Measurements from ENCODE around the gene RGS3.

The RGS3 gene

DNA sequence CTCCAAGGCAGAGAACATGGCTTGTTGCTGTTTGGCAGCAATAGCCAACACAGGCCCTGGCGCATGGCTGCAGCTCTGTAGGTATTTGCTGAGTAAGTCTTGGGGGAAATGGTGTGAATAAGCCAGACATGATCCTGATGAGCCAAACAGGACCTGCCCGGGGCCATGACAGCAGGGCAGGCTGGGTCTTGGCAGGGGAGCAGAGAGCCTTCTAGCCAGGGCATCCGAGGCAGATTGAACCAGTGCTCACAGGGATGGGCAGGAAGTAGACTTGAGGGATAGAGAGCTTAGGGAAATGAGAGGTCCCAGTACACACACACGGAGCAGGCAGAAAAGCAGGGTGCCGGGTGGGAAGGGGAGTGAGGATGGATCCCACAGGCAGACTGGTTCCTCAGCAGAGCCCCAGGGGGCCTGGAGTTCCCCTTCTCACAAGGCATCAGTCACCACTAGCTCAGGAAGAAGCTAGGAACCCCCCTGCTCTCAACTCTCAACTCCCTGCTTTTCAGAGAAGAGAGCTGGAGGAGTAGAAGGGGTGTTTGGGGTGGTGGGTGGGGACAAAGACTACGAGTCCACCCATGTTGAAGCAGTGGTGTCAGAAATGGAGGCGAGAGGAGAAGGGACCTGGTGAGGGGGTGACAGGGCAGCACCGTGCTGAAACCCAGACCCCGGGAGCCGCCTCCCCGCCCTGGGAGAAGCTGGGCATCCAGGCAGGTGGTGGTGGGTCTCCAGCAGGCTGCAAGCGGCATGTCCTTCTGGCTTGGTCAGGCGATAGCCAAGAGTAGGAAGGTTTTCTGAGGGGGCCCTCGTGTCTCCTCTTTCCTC lies 111.1 kb downstream of the RGS3 start:
- no peak for FAIRE-seq

GRCh38 chr9:113577525-113578261 lies 114.2 kb downstream of the RGS3 start:
- FAIRE-seq: no peak

DNA sequence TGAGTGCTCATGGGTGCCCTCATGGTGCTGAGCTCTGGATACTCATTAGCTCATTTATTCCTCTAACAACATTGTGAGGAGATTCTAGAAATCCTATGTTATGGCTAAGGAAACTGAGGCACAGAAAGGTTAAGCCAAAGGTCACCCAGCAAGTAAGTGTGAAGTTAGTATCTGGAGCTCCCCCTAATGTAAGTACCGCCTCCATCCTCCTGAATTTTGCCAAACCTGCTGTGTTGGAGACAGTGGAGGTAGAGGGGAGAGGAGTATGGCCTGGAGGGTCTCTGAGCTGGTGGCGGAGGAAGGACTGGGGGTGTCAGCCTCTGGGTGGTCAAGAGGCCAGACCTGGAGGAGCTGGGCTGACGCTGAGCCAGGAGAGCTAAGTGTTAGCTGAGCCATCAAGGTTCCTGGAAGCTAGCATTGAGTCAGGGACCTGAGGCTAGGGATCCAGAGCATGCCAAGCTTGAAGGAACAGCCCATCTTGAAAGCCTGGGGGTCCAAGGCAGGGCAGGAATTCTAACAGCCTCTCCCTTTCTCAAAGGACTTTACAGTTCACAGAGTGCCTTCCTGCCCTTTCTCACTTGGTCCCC lies 114.8 kb downstream of the RGS3 start:
- FAIRE-seq: no peak

DNA sequence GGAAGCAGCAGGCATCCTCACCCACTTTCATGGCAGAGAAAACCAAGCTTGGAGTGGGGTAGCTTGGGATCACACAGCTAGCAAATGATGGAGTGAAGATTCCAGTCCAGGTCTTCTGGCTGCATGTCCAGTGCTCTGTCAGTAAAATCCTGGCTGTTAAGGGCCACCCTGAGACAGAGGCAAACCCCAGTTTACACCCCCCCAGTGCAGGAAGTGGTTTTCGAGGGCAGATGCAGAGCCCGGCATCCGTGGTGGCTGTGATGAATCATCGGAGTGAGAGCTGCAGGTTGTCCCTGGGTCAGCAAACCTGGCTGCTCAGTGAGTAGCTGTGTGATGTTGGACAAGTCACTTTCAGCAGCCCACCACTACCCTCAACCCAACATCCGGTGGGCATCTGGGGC lies 115.4 kb downstream of the RGS3 start:
- FAIRE-seq: no peak

DNA sequence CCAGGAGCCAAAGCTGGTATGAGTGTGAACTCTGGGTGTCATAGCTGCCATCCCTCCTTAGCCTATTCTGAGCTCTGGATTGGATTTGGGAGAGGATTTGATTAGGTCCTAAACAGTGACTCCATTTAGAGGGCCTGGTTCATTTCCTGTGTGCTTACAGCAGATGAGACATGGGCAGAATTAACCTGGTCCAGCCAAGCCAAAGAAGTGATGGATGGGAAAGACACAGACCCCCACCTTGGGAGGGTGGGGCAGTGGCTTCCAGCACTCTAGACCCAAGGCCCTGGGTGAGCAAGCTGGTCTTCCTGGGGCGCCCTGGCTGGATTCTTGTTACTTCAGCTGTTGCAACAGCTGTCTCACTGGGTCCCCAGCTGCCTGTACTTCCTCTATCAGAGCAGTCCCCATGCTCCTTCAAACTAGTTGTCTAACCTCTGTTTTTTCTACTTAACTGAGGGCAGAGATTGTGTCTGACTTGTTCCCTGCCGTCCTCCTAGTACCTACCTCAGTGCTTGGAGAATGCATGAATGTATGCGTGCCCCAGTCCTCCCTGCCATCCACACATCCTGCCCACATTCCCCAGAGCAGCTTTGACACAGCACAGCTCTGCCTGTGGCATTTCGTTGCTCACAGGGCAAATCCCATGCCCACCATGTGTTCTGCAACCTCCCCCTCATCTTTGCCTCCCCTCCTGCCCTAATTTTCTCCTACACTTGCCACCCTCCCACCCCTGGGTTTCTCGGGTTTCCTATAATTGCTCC lies 115.9 kb downstream of the RGS3 start:
- FAIRE-seq: no peak

DNA sequence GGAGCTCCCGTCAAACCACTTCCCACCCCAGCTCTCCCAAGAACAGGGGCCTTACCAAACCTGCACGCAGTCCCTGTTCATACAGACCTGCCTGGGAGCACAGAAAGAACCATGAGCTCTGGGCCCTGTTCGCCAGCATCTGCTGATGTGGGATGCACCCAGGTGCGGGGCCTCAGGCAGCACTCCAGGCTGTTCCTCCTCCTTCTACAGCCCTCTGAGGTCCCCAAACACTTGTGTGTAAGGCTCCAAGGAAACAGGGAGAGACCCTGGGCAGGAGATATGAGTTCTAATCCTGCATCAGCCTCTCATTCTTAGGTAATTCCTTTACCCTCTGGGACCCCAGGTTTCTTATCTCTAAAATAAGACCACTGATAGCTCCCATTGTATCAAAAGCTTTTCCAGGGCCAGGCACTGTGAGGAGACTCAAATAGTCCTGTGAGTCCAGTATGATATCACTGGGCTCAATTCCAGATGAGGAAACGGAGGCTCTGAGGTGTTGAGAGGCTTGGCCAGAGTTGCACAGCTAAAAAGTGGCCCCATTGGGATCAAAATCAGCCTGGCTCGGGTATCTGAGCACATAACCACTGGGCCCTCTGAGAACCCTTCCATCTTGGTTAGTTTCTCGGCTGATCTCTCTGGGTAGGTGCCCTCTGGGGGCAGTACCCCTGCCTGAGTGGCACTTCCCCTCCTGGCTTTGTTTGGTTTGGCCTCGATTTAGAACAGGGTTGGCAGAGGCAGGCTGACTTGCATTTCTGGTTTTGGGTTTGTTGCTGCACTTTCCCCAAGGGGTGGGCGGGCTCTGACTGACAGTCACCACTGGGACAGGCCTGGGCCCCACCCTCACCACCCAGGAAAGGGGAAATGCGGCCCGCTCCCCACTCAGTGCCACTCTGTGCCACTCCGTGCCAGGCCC lies 116.8 kb downstream of the RGS3 start:
- FAIRE-seq: no peak

GRCh38 chr9:113580954-113581311 lies 117.4 kb downstream of the RGS3 start:
- no peak for FAIRE-seq

DNA sequence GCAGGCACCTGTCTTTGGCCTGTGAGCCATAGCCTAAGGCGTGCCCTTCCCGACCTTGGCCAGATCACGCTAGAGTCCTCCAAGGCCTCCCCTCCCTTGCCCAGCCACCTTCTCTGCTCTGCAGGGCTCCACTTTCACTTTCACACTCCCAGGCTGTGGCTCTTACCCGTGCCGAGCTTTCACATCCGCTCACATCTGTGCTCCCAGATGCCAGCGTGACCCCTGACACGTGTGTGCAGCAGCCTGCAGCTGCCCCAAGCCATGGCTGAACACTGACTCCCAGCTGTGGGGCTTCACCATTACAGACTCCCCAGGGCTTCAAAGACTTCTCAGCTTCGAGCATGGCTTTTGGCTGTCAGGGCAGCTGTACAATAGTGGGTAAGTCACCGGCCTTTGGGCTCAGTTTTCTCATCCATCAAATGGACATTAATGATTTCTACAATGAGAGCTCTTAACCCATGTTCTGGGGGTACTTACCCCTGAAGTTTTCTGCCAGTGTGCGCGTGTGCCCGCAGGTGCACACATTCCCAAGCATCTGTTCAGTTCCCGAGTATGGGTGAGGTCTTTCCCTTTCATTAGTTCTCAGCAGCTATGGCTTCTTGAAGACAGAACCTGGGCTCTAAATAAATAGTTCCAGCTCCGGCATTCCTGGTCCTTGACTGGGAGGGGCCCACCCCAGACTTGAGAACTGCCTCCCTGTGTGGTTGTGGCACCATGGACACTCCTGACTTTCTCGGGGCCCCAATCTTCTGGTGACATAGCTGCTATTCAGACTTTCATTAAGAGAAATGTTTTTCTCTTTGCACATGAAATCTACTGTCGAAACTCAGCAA lies 118.6 kb downstream of the RGS3 start:
- no peak for FAIRE-seq

- FAIRE-seq: no peak
Observed at GRCh38 chr9:113582698-113583200, 119.2 kb downstream of the RGS3 start.

GRCh38 chr9:113583511-113584427 lies 120.2 kb downstream of the RGS3 start:
- FAIRE-seq: no peak

DNA sequence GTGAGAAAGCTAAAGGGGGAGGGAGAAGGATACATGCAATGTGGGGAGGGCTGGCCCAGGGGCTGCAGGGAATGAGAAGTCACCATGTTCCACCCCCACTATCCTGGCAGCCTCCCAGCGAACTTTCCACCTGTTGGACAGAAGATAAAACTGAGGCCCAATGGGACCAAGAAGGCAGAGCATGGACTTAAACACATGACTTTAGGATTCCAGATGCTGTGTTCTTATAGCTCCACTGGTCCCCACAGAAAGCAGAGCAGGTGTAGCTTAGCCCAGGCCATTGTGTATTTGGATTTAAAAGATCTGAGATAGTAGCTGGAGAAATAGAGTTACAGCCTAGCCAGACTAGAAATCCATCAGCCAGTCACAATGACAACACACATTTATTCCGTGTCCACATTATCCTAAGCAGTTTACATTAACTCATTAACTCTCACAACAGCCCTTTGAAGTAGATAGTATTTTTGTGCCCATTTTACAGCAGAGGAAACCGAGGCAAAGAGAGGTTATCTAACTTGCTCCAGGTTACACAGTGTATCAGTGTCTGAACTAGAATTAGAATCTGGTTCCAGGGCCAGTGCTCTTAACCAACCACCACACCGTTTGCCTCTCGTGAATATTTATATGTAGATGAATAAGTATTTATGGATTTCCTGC lies 121.0 kb downstream of the RGS3 start:
- no peak for FAIRE-seq

GRCh38 chr9:113585085-113585442 lies 121.5 kb downstream of the RGS3 start:
- no peak for FAIRE-seq

DNA sequence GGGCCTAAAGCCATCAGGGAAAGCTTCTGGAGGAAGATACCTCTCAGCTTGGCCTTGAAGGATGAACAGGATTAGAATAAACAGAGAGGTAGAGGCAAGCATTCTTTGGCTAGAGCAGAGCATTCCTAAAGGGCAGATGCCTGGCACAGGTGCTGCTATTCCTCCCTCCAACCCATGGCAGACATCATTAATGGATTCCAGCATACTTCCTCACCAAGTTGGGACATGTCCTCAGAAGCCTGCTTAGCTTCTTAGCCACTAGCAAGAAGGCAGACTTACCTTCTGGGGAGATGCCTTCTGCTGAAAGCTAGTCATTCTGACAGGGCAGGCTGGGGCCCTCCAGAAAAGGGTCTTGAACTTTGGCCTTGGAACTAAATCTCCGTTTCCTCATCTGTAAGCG lies 122.0 kb downstream of the RGS3 start:
- FAIRE-seq: no peak

- no peak for FAIRE-seq
Observed at GRCh38 chr9:113587471-113588031, 124.0 kb downstream of the RGS3 start.

- FAIRE-seq: no peak
Observed at GRCh38 chr9:113588242-113588810, 124.8 kb downstream of the RGS3 start.

GRCh38 chr9:113588936-113589335 lies 125.4 kb downstream of the RGS3 start:
- no peak for FAIRE-seq

- FAIRE-seq: no peak
Observed at GRCh38 chr9:113589407-113589806, 125.9 kb downstream of the RGS3 start.

- no peak for FAIRE-seq
Observed at GRCh38 chr9:113589890-113590289, 126.4 kb downstream of the RGS3 start.

GRCh38 chr9:113590389-113590788 lies 126.9 kb downstream of the RGS3 start:
- FAIRE-seq: no peak

Data from islet of Langerhans (tissue), 1 donor.